GM10266 (cell line): ENCODE measurements around the gene HOXB4.

Source experiments
- DNase-seq: peaks from one replicate; pipeline ENCODE4 v3.0.0; 2012; ENCODE audit errors: extremely low spot score
- CTCF ChIP-seq: IDR thresholded peaks from 2 replicates; pipeline ENCODE4 v1.5.1; 2012; ENCODE audit warnings: mild to moderate bottlenecking, low read depth; ENCODE audit not compliant: control insufficient read depth, insufficient read depth; ENCODE audit errors: missing control alignments

HOXB4 gene

GRCh38 chr17:48609033-48609432 lies 30.9 kb upstream of the HOXB4 start:
- no peak for TF ChIP-seq CTCF
- no peak for DNase-seq

- TF ChIP-seq CTCF: no peak
- no peak for DNase-seq
These were observed 30.3 kb upstream of the HOXB4 start for GRCh38 chr17:48608494-48608834.

- no peak for DNase-seq
- no peak for TF ChIP-seq CTCF
These were observed 28.9 kb upstream of the HOXB4 start for GRCh38 chr17:48606892-48607614.

GRCh38 chr17:48605991-48606891 lies 28.1 kb upstream of the HOXB4 start:
- no peak for TF ChIP-seq CTCF
- DNase-seq: no peak

- DNase-seq: no peak
- no peak for TF ChIP-seq CTCF
These were observed 27.3 kb upstream of the HOXB4 start for GRCh38 chr17:48605409-48605919.

- DNase-seq: no peak
- TF ChIP-seq CTCF: no peak
These were observed 26.7 kb upstream of the HOXB4 start, which contains the start of gene HOXB6 for GRCh38 chr17:48604770-48605329. HOXB6 (minus strand) TSS chr17:48604986; CDS start chr17:48598150, 6,836 bp downstream.
